Neural crest cell (in vitro differentiated cells): ENCODE results near the gene ESYT1. TPM values are rescaled to one million over a fixed set of nuclear protein-coding genes. Genes with fewer than 3 reads are reported as not detected.

Source experiments
- DNase-seq: peaks from one replicate; pipeline ENCODE4 v3.0.0; 2021; ENCODE audit warnings: low read depth, mixed read lengths, low spot score
- H3K27ac Mint-ChIP-seq: one replicate; pipeline ENCODE4 v1.8.0; 2021; ENCODE audit warnings: mild to moderate bottlenecking, mixed read lengths; ENCODE audit not compliant: unreplicated experiment
- H3K27me3 Mint-ChIP-seq: 2 replicates; pipeline ENCODE4 v1.8.0; 2021; ENCODE audit warnings: low read depth, mild to moderate bottlenecking, mixed read lengths
- H3K36me3 Mint-ChIP-seq: 2 replicates; pipeline ENCODE4 v1.8.0; 2021; ENCODE audit warnings: low read depth, mild to moderate bottlenecking, mixed read lengths
- H3K4me1 Mint-ChIP-seq: 2 replicates; pipeline ENCODE4 v1.8.0; 2021; ENCODE audit warnings: mixed read lengths
- H3K4me3 Mint-ChIP-seq: one replicate; pipeline ENCODE4 v1.8.0; 2021; ENCODE audit warnings: mild to moderate bottlenecking, mixed read lengths
- H3K9me3 Mint-ChIP-seq: 2 replicates; pipeline ENCODE4 v1.8.0; 2021; ENCODE audit warnings: mixed read lengths
- CTCF ChIP-seq: fragments of 200-600 bp; sonication (generic); conservative IDR thresholded peaks from 2 replicates; pipeline ENCODE4 v1.5.0; 2021; ENCODE audit warnings: antibody characterized with exemption, mild to moderate bottlenecking
- total RNA-seq: library from RNA; stranded (reverse); gene quantifications from 2 replicates; pipeline ENCODE4 v1.2.1, GENCODE V29; 2021

ESYT1 gene
- total RNA-seq, 1 donor from 2014 or later, result 121 TPM

GRCh38 chr12:56126732-56127239 is 1.3 kb upstream of the ESYT1 start:
- no peak for DNase-seq
- peaks cover 38% of the 10 kb centered on the region for H3K4me1 Mint-ChIP-seq
- H3K27ac Mint-ChIP-seq, result peak overlapping the region; percentile 99
- no peak for TF ChIP-seq CTCF
- H3K36me3 Mint-ChIP-seq, result peaks cover 7% of the 10 kb centered on the region
- no peaks in the 10 kb centered on the region for H3K9me3 Mint-ChIP-seq
- H3K4me3 Mint-ChIP-seq, result peak overlapping the region; percentile 92
- no peaks in the 10 kb centered on the region for H3K27me3 Mint-ChIP-seq

GRCh38 chr12:56127485-56127887 is 581 bp upstream of the ESYT1 start:
- Mint-ChIP-seq H3K36me3 (peaks cover 12% of the 10 kb centered on the region), H3K9me3 (no peaks in the 10 kb centered on the region), H3K4me3 (peak overlapping the region; percentile 92), H3K27me3 (no peaks in the 10 kb centered on the region), H3K4me1 (peaks cover 38% of the 10 kb centered on the region), H3K27ac (peak overlapping the region; percentile 99)
- DNase-seq, result no peak
- no peak for TF ChIP-seq CTCF

- TF ChIP-seq CTCF, result no peak
- no peaks in the 10 kb centered on the region for H3K27me3 Mint-ChIP-seq
- peak overlapping the region; percentile 99 for H3K27ac Mint-ChIP-seq
- no peaks in the 10 kb centered on the region for H3K9me3 Mint-ChIP-seq
- peak overlapping the region; percentile 92 for H3K4me3 Mint-ChIP-seq
- DNase-seq, result no peak
- H3K4me1 Mint-ChIP-seq, result peaks cover 38% of the 10 kb centered on the region
- H3K36me3 Mint-ChIP-seq, result peaks cover 17% of the 10 kb centered on the region
These were observed 671 bp downstream of the ESYT1 start for GRCh38 chr12:56128670-56129205.

GRCh38 chr12:56129206-56129941 is 1.3 kb downstream of the ESYT1 start:
- Mint-ChIP-seq H3K4me1 (peaks cover 38% of the 10 kb centered on the region), H3K4me3 (peak overlapping the region; percentile 92), H3K36me3 (peaks cover 19% of the 10 kb centered on the region), H3K27ac (peak overlapping the region; percentile 99), H3K9me3 (no peaks in the 10 kb centered on the region), H3K27me3 (no peaks in the 10 kb centered on the region)
- TF ChIP-seq CTCF, result no peak
- peak; percentile 56 for DNase-seq

- H3K27ac Mint-ChIP-seq, result no peak overlapping the region
- TF ChIP-seq CTCF, result no peak
- peaks cover 38% of the 10 kb centered on the region for H3K4me1 Mint-ChIP-seq
- H3K4me3 Mint-ChIP-seq, result peak overlapping the region; percentile 85
- no peaks in the 10 kb centered on the region for H3K9me3 Mint-ChIP-seq
- peaks cover 20% of the 10 kb centered on the region for H3K36me3 Mint-ChIP-seq
- no peak for DNase-seq
- no peaks in the 10 kb centered on the region for H3K27me3 Mint-ChIP-seq
These were observed 2.0 kb downstream of the ESYT1 start for GRCh38 chr12:56129942-56130495.
